ENCODE results near the gene CACNA1B.
"Not testable (repeated sequence)": the region's sequence is repeated elsewhere in the genome, so short reads cannot be mapped to it uniquely, and the experiment has no call there.

GRCh38 chr9:137884547-137884946, 7.0 kb downstream of the CACNA1B start:
- not testable (repeated sequence) for TF ChIP-seq CTCF (IDR thresholded peaks at IDR 0.05); POLR2A (IDR thresholded peaks at IDR 0.05); POLR2AphosphoS5 (IDR thresholded peaks at IDR 0.05; ENCODE audit: insufficient read depth in 1 of 2, low read depth in 1 of 2)

Data from vagina (tissue), 2 donors.